Activated naive CD4-positive, alpha-beta T cell treated with Interleukin-2 at 50 U/mL for 16 hours (primary cell): ENCODE results near the gene GNAT1.

Experiments used
- DNase-seq: peaks from one replicate; pipeline ENCODE4 v3.0.0-alpha.2; 2020

The GNAT1 gene

GRCh38 chr3:50163572-50164455 is 27.6 kb upstream of the GNAT1 start:
- DNase-seq, result no peak

GRCh38 chr3:50164481-50164880 is 26.9 kb upstream of the GNAT1 start:
- DNase-seq, result no peak

GRCh38 chr3:50164984-50165909 is 26.2 kb upstream of the GNAT1 start:
- no peak for DNase-seq

GRCh38 chr3:50165910-50166538 is 25.4 kb upstream of the GNAT1 start:
- DNase-seq, result no peak

GRCh38 chr3:50166620-50167019 is 24.8 kb upstream of the GNAT1 start:
- no peak for DNase-seq

GRCh38 chr3:50167069-50167840 is 24.2 kb upstream of the GNAT1 start:
- no peak for DNase-seq

- no peak for DNase-seq
Observed at GRCh38 chr3:50167841-50168209, 23.6 kb upstream of the GNAT1 start.

- no peak for DNase-seq
Observed at GRCh38 chr3:50168388-50168787, 23.0 kb upstream of the GNAT1 start.

GRCh38 chr3:50168791-50169190 is 22.6 kb upstream of the GNAT1 start:
- DNase-seq, result no peak

- no peak for DNase-seq
Observed at GRCh38 chr3:50169232-50169832, 22.1 kb upstream of the GNAT1 start.

GRCh38 chr3:50169858-50170257 is 21.6 kb upstream of the GNAT1 start:
- DNase-seq, result no peak

- no peak for DNase-seq
Observed at GRCh38 chr3:50170689-50171088, 20.7 kb upstream of the GNAT1 start.

- DNase-seq, result no peak
Observed at GRCh38 chr3:50171540-50172301, 19.7 kb upstream of the GNAT1 start.

- no peak for DNase-seq
Observed at GRCh38 chr3:50172626-50173220, 18.7 kb upstream of the GNAT1 start.

GRCh38 chr3:50173685-50174516 is 17.5 kb upstream of the GNAT1 start:
- DNase-seq, result no peak

GRCh38 chr3:50174517-50174895 is 16.9 kb upstream of the GNAT1 start:
- DNase-seq, result no peak

GRCh38 chr3:50174947-50175524 is 16.4 kb upstream of the GNAT1 start:
- no peak for DNase-seq

GRCh38 chr3:50177346-50177745 is 14.1 kb upstream of the GNAT1 start:
- DNase-seq, result no peak

GRCh38 chr3:50179710-50180109 is 11.7 kb upstream of the GNAT1 start:
- DNase-seq, result no peak

GRCh38 chr3:50181985-50182384 is 9.4 kb upstream of the GNAT1 start:
- DNase-seq, result no peak
